GM12891 (cell line): ENCODE measurements around the gene IDH2.

Experiments
- POLR2A ChIP-seq: IDR thresholded peaks from 2 replicates; pipeline ENCODE4 v1.6.1; 2011; ENCODE audit warnings: low read depth, low read length, control low read depth
- POLR2AphosphoS5 ChIP-seq: IDR thresholded peaks from 2 replicates; pipeline ENCODE4 v1.6.1; 2011; ENCODE audit warnings: low read depth, low read length, control low read depth
- POU2F2 ChIP-seq: IDR thresholded peaks from 2 replicates; pipeline ENCODE4 v1.6.1; 2011; ENCODE audit warnings: low read depth, mild to moderate bottlenecking, control low read depth, low read length, moderate library complexity
- TAF1 ChIP-seq: IDR thresholded peaks from 2 replicates; pipeline ENCODE4 v1.6.1; 2011; ENCODE audit warnings: low read depth, low read length, control low read depth

GRCh38 chr15:90097475-90097874 is 4.8 kb downstream of the IDH2 start:
- TF ChIP-seq POLR2A (no peak), POLR2AphosphoS5 (no peak), TAF1 (no peak), POU2F2 (0 out of 2 replicates have a peak, but pooled peaks have one; percentile 25)
